GM12801 (cell line): ENCODE measurements around the gene SLC6A5.

Experiments
- TF ChIP-seq, protein P1 (sequence below): IDR thresholded peaks from one replicate; pipeline ENCODE4 v1.5.1; 2011; ENCODE audit warnings: control low read depth; ENCODE audit not compliant: insufficient read length; ENCODE audit errors: extremely low read depth

Gene SLC6A5

DNA sequence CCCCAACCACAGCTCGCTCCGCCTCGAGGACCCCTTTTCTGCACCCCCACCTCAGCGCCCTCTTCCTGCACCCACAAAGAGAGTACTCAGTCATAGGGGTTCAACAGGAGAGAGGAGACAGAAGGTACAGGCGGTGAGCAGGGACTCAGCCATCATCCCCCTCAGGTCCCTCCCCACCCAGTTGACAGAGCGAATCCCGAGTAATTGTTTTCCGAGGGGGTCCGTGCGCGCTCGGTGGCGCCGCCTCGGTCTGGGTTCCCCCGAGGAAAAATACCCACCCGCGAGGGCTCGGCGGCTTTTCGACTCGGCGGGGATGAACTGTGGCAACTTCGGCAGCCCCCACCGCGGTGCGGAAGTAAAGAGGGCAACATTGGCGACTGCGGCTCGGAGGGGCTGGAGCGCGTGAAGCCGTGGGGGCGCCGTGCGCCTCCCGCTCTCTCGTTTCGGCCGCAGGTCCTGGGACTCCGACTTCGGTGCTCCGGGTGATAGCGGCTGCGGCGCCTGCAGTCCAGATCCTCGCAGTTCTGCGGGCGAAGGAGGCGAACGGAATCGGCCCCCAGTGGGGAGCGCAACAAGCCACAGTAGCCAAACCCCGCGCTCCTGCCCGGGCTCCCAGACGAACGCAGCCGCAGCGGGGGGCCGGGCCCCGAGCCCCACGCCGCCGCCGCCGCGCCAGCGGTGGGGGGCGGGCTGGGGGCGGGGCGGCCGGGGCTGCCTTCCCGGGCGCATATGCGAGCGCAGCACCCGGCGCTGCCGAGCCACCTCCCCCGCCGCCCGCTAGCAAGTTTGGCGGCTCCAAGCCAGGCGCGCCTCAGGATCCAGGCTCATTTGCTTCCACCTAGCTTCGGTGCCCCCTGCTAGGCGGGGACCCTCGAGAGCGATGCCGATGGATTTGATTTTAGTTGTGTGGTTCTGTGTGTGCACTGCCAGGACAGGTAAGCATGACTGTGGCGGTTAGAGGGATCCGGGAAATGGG, 69.7 kb downstream of the SLC6A5 start, which contains the start of gene NELL1:
NELL1 (plus strand) TSS at position 743 of the 976 bp plus-strand sequence.
- TF ChIP-seq, protein P1, sequence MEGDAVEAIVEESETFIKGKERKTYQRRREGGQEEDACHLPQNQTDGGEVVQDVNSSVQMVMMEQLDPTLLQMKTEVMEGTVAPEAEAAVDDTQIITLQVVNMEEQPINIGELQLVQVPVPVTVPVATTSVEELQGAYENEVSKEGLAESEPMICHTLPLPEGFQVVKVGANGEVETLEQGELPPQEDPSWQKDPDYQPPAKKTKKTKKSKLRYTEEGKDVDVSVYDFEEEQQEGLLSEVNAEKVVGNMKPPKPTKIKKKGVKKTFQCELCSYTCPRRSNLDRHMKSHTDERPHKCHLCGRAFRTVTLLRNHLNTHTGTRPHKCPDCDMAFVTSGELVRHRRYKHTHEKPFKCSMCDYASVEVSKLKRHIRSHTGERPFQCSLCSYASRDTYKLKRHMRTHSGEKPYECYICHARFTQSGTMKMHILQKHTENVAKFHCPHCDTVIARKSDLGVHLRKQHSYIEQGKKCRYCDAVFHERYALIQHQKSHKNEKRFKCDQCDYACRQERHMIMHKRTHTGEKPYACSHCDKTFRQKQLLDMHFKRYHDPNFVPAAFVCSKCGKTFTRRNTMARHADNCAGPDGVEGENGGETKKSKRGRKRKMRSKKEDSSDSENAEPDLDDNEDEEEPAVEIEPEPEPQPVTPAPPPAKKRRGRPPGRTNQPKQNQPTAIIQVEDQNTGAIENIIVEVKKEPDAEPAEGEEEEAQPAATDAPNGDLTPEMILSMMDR: no peak

DNA sequence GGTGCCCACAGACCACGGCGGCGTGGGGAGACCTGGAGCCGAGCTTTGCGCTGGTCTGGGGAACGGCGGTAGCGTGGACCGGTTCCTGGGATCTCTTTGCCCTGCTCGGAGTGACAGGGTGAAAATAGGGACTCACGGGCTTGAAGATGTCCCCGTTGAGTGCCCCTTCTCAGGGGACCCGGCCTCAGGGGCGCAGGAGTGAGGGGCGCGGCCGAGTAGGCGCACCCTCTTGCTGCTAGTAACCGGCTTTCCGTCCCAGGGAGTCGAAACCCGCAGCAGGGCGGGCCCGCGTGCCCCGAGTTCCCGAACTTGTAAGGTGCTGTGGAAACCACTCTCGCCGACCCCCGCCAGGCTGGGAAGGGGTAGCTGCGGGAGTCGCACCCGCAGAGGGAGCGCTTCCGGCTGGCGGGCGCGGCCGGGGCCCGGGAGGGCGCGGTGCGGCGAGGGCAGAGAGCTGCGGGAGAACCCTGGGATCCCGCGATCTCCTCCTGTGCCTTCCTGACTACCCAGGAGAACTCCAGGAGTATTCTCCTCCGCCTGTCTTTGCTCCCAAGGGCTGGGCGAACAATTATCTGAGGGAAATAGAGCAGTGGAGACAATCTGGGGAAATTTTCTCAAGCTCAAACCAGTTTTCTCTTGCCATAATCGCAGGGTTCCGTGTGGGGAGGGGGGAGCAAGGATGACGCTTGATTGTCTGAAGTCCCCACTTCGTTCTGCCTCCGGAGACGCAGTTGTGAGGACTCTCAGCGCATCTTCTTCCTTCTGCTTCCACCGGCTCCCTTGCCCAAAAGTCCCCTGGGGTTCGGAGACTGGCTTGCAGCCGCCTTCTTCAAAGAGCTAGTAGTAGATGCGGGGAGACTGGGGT, 70.6 kb downstream of the SLC6A5 start:
- TF ChIP-seq, protein P1: no peak

DNA sequence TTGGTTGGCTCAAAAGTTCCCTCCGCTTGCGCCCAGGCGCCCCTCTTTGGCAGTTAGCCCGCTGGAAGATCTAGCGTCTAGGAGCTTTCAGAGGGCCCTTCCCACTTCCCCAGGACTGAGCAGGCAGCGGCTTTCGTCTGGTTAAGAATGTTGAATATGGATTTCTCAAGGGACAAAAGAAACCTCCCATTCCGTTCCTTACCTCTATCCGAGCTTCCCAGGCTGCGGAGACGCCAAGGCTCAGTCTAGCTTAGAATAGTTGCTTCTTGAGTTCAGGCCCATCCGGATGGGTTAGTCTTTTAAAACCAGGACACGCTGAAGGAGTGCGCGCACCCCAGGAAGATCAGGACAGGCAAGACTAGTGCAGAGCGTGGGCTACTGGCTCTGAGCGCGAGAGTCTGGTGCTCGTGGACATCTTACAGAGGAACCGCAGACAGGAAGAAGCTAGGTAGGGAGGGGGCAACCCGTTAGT, 71.6 kb downstream of the SLC6A5 start:
- TF ChIP-seq, protein P1: no peak

DNA sequence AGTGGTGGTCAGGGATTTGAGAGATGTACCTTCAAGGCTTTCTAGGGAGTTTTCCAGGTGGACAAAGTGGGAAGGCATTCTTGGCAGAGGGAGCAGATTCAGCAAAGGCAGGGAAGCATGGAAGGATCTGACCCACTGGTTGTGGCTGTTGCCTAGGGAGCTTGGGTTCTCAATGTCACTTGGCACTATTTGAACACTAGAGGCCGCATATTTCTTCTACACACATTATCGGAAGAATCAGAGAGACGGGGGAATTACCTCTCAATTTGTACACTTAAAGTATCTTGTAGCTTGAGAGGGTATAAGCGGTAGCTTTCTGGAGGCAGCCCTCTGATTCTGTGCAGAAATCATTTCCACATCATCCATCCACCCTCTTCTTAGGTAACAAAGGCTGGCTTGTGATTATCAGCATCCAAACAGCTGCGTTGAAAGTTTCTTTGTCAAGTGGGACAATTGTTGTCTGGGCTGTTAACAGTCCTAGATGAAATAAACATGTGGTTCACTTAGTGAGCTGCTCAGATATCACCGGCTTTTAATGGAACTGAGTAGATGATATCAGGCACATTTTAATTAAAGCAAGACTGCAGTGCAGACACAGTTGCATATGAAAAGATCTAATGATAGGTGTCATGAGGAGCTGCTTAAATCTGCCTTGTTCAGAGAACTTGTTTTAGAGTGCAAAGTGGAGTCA, 72.6 kb downstream of the SLC6A5 start:
- TF ChIP-seq, protein P1: no peak

DNA sequence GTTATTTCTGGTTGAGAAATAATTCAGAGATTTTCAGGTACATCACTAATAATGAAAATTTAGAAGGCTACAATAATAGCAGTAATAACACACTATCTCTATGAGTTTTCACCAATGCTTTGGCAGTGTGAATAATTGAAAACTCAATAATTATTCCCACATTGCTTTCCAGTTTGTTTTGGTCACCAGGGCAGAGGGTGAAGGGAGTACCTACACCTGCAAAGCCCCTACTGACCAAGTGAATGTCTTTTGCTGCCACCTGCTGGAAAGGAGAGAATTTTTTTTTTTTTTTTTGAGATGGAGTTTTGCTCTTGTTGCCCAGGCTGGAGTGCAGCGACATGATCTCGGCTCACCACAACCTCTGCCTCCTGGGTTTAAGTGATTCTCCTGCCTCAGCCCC, 73.2 kb downstream of the SLC6A5 start:
- TF ChIP-seq, protein P1: no peak

DNA sequence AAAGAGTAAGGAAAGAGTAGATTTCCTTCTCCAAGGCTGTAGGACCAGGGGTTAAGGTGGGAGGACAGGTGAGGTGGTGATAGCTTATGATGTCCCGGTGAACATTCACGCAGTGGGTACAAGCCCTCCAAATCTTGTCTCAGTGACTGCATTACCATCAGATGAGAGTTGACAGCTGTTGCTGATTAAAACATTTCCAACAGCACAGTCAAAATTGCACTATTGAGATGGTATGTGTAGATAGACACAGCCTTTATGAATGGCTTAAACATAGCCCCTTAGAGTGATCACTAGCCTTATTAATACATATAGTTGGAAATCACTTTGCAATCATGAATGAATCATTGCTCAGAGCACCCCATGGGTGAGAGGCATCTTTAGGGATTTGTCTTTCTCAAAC, 77.2 kb downstream of the SLC6A5 start:
- TF ChIP-seq, protein P1: no peak
